GM19099 (cell line): ENCODE data around the gene NRAP.

Source experiments
- POLR2A ChIP-seq: IDR thresholded peaks from 3 replicates; pipeline ENCODE4 v1.6.1; 2011; ENCODE audit warnings: low read depth; ENCODE audit not compliant: insufficient read length; ENCODE audit errors: extremely low read depth

Gene NRAP, protein sequence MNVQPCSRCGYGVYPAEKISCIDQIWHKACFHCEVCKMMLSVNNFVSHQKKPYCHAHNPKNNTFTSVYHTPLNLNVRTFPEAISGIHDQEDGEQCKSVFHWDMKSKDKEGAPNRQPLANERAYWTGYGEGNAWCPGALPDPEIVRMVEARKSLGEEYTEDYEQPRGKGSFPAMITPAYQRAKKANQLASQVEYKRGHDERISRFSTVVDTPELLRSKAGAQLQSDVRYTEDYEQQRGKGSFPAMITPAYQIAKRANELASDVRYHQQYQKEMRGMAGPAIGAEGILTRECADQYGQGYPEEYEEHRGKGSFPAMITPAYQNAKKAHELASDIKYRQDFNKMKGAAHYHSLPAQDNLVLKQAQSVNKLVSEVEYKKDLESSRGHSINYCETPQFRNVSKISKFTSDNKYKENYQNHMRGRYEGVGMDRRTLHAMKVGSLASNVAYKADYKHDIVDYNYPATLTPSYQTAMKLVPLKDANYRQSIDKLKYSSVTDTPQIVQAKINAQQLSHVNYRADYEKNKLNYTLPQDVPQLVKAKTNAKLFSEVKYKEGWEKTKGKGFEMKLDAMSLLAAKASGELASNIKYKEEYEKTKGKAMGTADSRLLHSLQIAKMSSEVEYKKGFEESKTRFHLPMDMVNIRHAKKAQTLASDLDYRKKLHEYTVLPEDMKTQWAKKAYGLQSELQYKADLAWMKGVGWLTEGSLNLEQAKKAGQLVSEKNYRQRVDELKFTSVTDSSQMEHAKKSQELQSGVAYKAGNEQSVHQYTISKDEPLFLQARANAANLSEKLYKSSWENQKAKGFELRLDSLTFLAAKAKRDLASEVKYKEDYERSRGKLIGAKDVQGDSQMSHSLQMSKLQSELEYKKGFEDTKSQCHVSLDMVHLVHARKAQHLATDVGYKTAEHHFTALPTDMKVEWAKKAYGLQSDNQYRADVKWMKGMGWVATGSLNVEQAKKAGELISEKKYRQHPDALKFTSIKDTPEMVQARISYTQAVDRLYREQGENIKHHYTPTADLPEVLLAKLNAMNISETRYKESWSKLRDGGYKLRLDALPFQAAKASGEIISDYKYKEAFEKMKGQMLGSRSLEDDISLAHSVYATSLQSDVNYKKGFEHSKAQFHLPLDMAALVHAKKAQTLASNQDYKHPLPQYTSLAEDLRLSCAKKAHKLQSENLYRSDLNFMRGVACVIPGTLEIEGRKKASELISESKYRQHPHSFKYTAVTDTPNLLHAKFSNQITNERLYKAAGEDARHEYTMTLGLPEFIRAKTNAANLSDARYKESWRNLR (N-terminal part only)

DNA sequence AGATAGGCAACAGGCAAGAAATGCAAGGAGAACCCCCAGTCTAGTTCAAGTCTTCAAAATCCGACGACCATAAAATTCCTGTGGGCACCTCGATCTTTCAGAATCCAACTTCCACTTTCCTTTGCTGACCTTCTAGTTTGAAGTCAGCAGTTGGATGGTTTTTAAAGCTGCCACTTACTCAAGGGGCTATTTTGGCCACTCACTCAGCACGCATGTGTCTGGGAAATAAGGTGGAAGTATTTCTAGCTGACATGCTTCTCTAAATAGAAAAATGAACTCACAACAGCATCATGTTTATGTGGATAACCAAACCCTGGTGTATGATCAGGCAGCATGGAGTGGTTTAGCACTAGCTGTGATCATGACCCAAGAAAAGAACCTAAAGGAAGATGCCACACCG, at the start of gene NRAP:
TSS of gene NRAP (minus strand) at position 134 of the 400 bp plus-strand sequence. CDS start 159 bp downstream, outside the sequence.
- TF ChIP-seq POLR2A, result no peak

- TF ChIP-seq POLR2A, result no peak
Measured at GRCh38 chr10:113713640-113713982, 49.8 kb upstream of the NRAP start.

GRCh38 chr10:113712755-113713639, 49.2 kb upstream of the NRAP start:
- no peak for TF ChIP-seq POLR2A

GRCh38 chr10:113712024-113712423, 48.2 kb upstream of the NRAP start:
- TF ChIP-seq POLR2A, result no peak

DNA sequence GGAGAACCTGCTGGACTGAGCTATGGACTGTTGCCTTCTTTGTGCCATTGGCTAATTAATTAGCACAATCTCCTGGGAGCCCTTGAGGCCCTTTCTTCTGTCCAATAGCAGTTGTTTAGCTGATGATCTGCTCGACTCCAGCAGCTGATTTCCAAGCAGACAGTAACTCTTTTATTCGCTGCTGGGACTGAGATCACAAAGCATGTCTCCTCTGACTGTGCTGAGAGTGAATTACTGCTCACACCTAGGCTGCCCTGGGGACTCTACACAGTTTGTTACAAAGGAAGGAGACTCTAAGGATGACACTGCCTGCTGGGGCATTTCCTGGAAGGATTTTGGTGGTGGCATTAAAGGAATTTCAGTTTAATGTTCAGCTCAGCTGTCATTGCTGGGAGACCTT, 47.3 kb upstream of the NRAP start:
- TF ChIP-seq POLR2A, result no peak

DNA sequence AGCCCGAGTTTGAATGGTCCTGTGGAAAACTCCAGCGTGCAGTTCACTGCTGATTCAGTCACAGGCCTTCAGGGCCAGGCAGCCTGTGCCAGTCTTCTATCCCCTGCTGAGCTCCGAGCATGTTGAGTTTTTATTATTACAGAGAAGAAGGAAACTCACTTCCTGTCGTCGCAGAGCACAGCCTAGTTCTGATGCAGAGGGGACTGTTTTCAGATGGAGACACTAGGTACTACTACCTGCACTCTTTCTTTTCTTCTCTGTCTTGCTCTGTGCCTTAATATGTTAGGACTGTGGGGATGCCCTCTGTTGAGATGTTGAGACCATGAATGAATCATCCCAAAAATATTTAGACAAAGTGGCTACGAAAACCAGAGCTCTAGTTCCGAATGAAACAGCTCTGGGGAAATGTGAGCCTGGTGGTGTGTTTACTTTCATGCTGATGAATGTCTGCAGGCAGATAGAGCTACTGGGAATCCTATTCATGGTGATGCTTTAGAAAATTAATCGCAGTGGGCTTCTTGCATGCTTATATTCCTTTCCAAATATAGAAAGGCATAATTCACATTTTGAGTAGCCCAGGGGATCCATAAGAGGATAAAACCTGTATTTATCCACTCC, 45.5 kb upstream of the NRAP start:
- no peak for TF ChIP-seq POLR2A

DNA sequence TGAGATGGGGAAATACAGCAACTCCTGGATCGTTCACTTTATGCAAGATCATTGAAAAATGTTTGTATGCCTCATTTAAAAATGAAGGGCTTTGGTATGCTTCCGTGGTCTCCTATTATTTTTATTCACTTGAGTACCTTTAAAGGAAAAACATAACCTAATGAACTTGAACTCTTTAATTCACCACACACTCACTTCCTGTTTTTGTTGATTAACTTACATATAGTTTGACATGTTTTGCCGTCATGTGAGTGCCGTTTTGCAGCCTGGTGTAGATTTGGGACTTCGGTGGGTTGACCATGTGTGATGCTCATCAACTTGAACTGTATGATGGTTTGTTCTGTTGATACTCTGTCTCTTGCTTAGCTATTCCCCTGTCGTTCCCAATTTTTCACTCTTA, 44.8 kb upstream of the NRAP start:
- TF ChIP-seq POLR2A, result no peak

- no peak for TF ChIP-seq POLR2A
Measured at GRCh38 chr10:113706623-113707022, 42.8 kb upstream of the NRAP start.

DNA sequence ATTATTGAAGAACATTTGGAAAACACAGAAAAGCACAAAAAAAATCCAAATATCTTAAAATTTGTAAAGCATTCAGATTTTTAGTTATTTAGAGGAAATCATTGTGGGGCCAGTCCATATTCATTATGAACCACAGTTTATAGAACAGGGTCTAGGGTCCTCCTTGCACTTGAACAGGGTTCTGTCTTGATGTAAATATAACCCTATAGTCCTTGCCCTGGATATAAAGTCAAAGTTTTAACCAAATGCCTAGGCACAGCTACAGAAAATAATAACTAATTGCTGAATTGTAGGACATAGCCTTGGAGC, 41.5 kb upstream of the NRAP start:
- TF ChIP-seq POLR2A, result no peak

DNA sequence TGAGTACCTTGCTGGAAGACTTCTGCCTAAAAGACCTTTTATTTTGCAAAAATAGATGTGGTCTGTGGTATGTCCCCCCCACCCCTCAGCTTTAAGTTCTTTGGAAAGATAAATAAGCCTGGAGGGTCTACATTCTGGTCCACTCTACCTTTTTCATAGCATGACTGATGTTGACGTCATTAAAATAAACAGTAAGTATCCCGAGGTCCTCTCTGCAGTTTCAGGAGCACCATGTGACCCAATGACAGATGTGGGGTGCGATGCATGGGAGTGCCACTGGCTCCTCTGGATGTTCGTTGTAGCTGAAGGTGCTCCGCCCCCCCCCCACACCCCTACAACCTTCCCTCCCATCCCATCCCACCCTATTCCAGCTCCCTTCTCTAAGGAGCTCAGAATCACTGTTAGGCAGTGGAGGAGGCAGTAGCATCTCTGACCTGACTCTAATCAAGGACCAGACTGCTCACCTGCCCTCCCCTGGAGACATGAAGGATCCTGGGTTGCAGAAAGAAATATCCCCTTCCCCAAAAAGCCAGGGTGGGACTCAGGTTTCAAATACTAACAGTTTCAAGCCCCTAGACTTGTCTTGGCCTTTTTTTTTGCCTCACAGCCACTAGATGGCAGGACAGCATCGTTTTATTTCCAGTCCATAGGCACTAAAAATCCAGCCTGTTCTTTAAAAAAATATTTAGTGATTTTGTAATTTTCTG, 40.9 kb upstream of the NRAP start:
- TF ChIP-seq POLR2A, result no peak

DNA sequence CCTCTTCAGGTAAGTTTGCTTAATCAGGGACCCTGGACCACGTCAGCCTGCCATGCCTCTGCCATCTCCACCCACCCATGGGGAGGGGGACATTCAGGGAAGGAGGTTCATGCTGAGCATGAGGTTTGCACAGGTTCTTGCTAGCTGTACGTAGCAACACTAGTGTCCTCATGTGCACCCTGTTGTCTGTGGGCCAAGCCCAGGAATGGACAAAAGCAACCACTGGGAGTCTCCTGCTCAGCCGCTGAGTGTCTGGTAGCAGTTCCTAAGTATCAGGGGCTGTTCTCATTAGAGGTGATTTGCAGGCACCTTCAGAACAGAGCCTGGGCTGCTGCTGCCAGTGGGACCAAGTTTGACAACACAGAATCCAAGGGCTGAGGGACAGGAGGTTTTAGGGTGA, 33.8 kb upstream of the NRAP start:
- TF ChIP-seq POLR2A, result no peak

- no peak for TF ChIP-seq POLR2A
Measured at GRCh38 chr10:113695691-113696090, 31.9 kb upstream of the NRAP start.

DNA sequence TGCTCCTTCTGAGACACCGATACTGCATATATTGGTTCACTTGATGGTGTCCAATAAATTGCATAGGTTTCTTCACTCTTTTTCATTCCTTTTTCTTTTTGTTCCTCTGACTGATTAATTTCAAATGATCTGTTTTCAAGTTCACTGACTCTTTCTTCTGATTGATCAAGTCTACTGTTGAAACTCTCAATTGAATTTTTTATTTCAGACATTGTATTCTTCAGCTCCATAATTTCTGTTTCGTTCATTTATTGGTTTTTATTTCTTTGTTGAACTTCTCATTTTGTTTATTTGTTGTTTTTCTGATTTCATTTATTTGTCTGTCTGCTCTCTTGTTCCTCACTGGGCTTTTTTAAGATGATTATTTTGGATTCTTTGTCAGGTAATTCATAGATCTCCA, 29.5 kb upstream of the NRAP start:
- TF ChIP-seq POLR2A, result no peak
